ENCODE measurements around the gene FEM1C. TPM values are rescaled to one million over a fixed set of nuclear protein-coding genes. Genes with fewer than 3 reads are reported as not detected.

FEM1C gene
- total and polyA plus RNA-seq, 2 donors from 2014 or later, result 4.3 to 18.6 TPM

DNA sequence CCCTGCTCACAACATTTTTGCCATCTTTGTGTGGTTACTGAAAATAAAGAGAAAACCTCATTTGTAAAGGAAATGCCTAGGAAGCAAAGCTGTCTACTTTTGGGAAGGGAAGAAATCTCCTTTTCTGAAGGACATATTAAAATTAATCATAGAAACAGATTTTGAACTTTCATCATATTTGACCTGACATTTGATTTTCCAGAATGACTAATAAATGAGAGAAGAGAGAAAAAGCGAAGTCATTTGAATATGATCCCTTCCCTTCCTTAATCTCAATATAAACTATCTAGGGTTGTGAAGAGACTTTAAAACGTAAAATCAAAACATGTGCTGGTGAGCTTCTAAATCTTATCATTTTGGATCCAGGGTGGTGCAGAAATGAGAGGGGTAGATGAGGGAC lies 66.3 kb downstream of the FEM1C start:
- H3K27me3 ChIP-seq (ENCODE audit: control insufficient read depth, insufficient read depth, low read length), result no peaks in the 10 kb centered on the region
- no peak overlapping the region for H3K9ac ChIP-seq (ENCODE audit: low read length in 3 of 3)
- no peaks in the 10 kb centered on the region for H3K9me3 ChIP-seq (ENCODE audit: control insufficient read depth in 2 of 3, insufficient read depth in 1 of 3, low read length in 3 of 3)
- FAIRE-seq, result no peak
- intact Hi-C loops (cut with DNase I), result no loop called here
- no peak overlapping the region for H3K4me3 ChIP-seq (ENCODE audit: low read length in 3 of 3)
- no peak overlapping the region for H3K27ac ChIP-seq (ENCODE audit: low read depth in 2 of 2, low read length in 2 of 2)
- DNase-seq, result no peak
- TF ChIP-seq CTCF (IDR thresholded peaks at IDR 0.05; ENCODE audit: borderline replicate concordance, extremely low read depth, insufficient read depth), result no peak
- H3K36me3 ChIP-seq (ENCODE audit: control insufficient read depth in 2 of 3, insufficient read depth in 3 of 3, low read length in 3 of 3), result no peaks in the 10 kb centered on the region
- H3K4me1 ChIP-seq (ENCODE audit: control insufficient read depth in 2 of 3, insufficient read depth in 2 of 3, low read depth in 1 of 3, low read length in 3 of 3), result no peaks in the 10 kb centered on the region

DNA sequence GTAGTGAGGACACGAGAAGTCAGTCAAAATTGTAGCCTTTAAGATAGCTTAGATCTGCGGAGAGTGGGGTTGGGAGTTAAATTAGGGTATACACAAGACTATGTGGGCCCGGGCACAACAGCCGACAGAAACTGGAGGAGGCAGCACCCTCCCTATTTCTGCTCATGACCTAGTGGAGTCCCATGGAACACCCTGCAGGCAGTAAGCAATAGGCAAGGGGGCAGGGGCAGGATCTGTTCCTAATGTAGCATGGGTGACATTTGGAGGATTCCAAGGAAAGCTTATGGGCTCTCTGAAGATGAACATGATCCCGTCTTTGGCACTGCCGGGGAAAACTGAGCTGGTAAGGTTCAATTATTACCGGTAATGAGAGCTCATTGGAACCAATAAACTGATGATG lies 67.0 kb downstream of the FEM1C start:
- Histone ChIP-seq H3K4me3 (ENCODE audit: low read length in 3 of 3) (no peak overlapping the region), H3K36me3 (ENCODE audit: control insufficient read depth in 2 of 3, insufficient read depth in 3 of 3, low read length in 3 of 3) (no peaks in the 10 kb centered on the region), H3K9ac (ENCODE audit: low read length in 3 of 3) (no peak overlapping the region), H3K27me3 (ENCODE audit: control insufficient read depth, insufficient read depth, low read length) (no peaks in the 10 kb centered on the region), H3K9me3 (ENCODE audit: control insufficient read depth in 2 of 3, insufficient read depth in 1 of 3, low read length in 3 of 3) (no peaks in the 10 kb centered on the region), H3K4me1 (ENCODE audit: control insufficient read depth in 2 of 3, insufficient read depth in 2 of 3, low read depth in 1 of 3, low read length in 3 of 3) (no peaks in the 10 kb centered on the region), H3K27ac (ENCODE audit: low read depth in 2 of 2, low read length in 2 of 2) (no peak overlapping the region)
- DNase-seq (no peak), FAIRE-seq (no peak)
- TF ChIP-seq CTCF (IDR thresholded peaks at IDR 0.05; ENCODE audit: borderline replicate concordance, extremely low read depth, insufficient read depth), result no peak
- intact Hi-C loops (cut with DNase I), result no loop called here

- no peak overlapping the region for H3K9ac ChIP-seq (ENCODE audit: low read length in 3 of 3)
- no peak overlapping the region for H3K27ac ChIP-seq (ENCODE audit: low read depth in 2 of 2, low read length in 2 of 2)
- intact Hi-C loops (cut with DNase I), result no loop called here
- H3K4me3 ChIP-seq (ENCODE audit: low read length in 3 of 3), result no peak overlapping the region
- no peaks in the 10 kb centered on the region for H3K27me3 ChIP-seq (ENCODE audit: control insufficient read depth, insufficient read depth, low read length)
- H3K36me3 ChIP-seq (ENCODE audit: control insufficient read depth in 2 of 3, insufficient read depth in 3 of 3, low read length in 3 of 3), result no peaks in the 10 kb centered on the region
- no peak for DNase-seq
- no peaks in the 10 kb centered on the region for H3K4me1 ChIP-seq (ENCODE audit: control insufficient read depth in 2 of 3, insufficient read depth in 2 of 3, low read depth in 1 of 3, low read length in 3 of 3)
- TF ChIP-seq CTCF (IDR thresholded peaks at IDR 0.05; ENCODE audit: borderline replicate concordance, extremely low read depth, insufficient read depth), result no peak
- no peaks in the 10 kb centered on the region for H3K9me3 ChIP-seq (ENCODE audit: control insufficient read depth in 2 of 3, insufficient read depth in 1 of 3, low read length in 3 of 3)
- no peak for FAIRE-seq
These were observed 68.8 kb downstream of the FEM1C start for GRCh38 chr5:115475788-115476187.
